ENCODE data around the gene RTKN. TPM values are rescaled to one million over a fixed set of nuclear protein-coding genes. Genes with fewer than 3 reads are reported as not detected.
"Not testable (repeated sequence)": the region's sequence is repeated elsewhere in the genome, so short reads cannot be mapped to it uniquely, and the experiment has no call there.

The RTKN gene
- total RNA-seq, 1 experiment from 2014 or later: 87.1 TPM

DNA sequence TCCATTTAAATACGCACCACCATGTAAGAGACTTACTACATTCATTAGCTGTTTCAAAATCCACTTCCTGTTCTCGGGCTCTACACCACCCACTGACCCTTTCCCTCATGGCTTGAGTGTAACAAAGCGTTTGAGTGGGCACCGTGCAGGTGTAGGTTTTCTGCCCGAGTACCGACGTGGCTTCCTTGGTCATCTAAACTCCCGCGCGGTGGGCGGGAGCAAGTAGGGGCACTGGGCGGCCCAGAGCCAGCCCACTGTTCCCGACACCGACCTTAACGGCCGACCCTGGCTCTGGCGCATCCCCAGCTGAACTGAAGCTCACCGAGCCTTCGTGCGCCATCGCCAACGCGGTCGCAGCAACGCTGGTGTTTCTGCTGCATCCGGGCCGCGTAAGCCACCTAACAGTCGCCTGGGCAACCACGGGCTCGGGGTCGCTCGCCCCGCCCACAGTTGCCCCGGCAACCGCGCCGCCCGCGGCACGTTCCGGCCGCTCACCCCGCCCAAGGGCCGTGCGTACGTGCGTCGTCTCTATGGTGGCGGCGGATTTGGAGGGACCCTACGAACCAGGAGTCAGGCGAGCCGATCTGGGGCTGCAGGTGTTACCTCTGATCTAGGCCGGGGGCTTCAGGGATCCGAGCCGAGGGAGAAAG lies 20.4 kb downstream of the RTKN start, which contains the start of the genes C2orf81 and WDR54:
C2orf81 (minus strand) TSS at position 399 of the 650 bp plus-strand sequence; CDS start at position 340, 59 bp downstream.
WDR54 (plus strand) TSS at position 510 of the 650 bp plus-strand sequence. CDS start 424 bp downstream, outside the sequence.
- no peak within 1 kb of the TSS for H2BK15ac ChIP-seq (ENCODE audit: low read depth, low read length)
- DNase-seq: peak; percentile 95
- no peak within 1 kb of the TSS for H4K5ac ChIP-seq (ENCODE audit: insufficient read length, low read depth, low read length)
- H2BK12ac ChIP-seq (ENCODE audit: insufficient read length, low read depth, low read length): no peak within 1 kb of the TSS
- H2AK5ac ChIP-seq (ENCODE audit: insufficient read length, low read length): no peak within 1 kb of the TSS
- H3K14ac ChIP-seq (ENCODE audit: insufficient read depth, low read length): peak within 1 kb of the TSS; percentile 77
- no peak within 1 kb of the TSS for H4K91ac ChIP-seq (ENCODE audit: insufficient read length, low read depth, low read length)
- H3K79me2 ChIP-seq (ENCODE audit: insufficient read depth, low read length): no peaks in the 10 kb centered on the region
- no peaks in the 10 kb centered on the region for H3K27me3 ChIP-seq (ENCODE audit: insufficient read depth, low read length)
- Mint-ChIP-seq H3K27me3 (ENCODE audit: low read depth) (peaks cover 30% of the 10 kb centered on the region), H3K4me3 (peak within 1 kb of the TSS; percentile 94 to 98), H3K27ac (peak within 1 kb of the TSS; percentile 88 to 99 (median 92)), H3K4me1 (peaks cover 11 to 15% of the 10 kb centered on the region in 2 experiments), H3K9me3 (no peaks in the 10 kb centered on the region; a peak in 1 of 5 replicates), H3K36me3 (ENCODE audit: insufficient read depth in 1 of 3, low read depth in 3 of 3) (peaks cover 10 to 26% (median 21%) of the 10 kb centered on the region in 3 experiments)
- no CpG with 5 or more reads among the region's 57 CpGs for WGBS (ENCODE audit: extremely low coverage, insufficient read length, low lambda C conversion rate)
- H3K18ac ChIP-seq (ENCODE audit: insufficient read length, low read depth, low read length): peak within 1 kb of the TSS; percentile 83
- H3K23ac ChIP-seq (ENCODE audit: insufficient read length, low read depth, low read length): no peak within 1 kb of the TSS
- no peaks in the 10 kb centered on the region for H3K79me1 ChIP-seq (ENCODE audit: insufficient read depth, low read depth, low read length, poor library complexity, severe bottlenecking)
- H4K20me1 ChIP-seq (ENCODE audit: control insufficient read depth, insufficient read depth, insufficient read length): no peaks in the 10 kb centered on the region
- H2AFZ ChIP-seq (ENCODE audit: low read length): peak within 1 kb of the TSS; percentile 34
- H3K9ac ChIP-seq (ENCODE audit: extremely low read depth, insufficient read length, low read length): peak within 1 kb of the TSS; percentile 60
- H3K4ac ChIP-seq (ENCODE audit: low read depth, low read length): no peak within 1 kb of the TSS
- H4K8ac ChIP-seq (replicated peaks; ENCODE audit: insufficient read length, low read depth, low read length): no peak within 1 kb of the TSS
- no peak within 1 kb of the TSS for H2BK20ac ChIP-seq (ENCODE audit: low read depth, low read length, poor library complexity, severe bottlenecking)
- H3K23me2 ChIP-seq (ENCODE audit: insufficient read length, low read depth, low read length, poor library complexity, severe bottlenecking): peaks cover 9% of the 10 kb centered on the region
- no peak within 1 kb of the TSS for H2BK5ac ChIP-seq (ENCODE audit: insufficient read length, low read length)
- peak within 1 kb of the TSS; percentile 52 for H3K4me2 ChIP-seq (ENCODE audit: insufficient read depth, insufficient read length, low read length)
- H2BK120ac ChIP-seq (ENCODE audit: low read depth, low read length, poor library complexity, severe bottlenecking): no peak within 1 kb of the TSS
- no peak within 1 kb of the TSS for H3K56ac ChIP-seq (ENCODE audit: insufficient read length, low read depth, low read length)
- H3K9me3 ChIP-seq (ENCODE audit: control insufficient read depth, low read depth, low read length): no peaks in the 10 kb centered on the region
- no peaks in the 10 kb centered on the region for H3K4me1 ChIP-seq (ENCODE audit: insufficient read depth, low read length)
- no peak for TF ChIP-seq CTCF (conservative IDR thresholded peaks at IDR 0.05)
- no peak within 1 kb of the TSS for H3T11ph ChIP-seq (ENCODE audit: low read length)
- no peak within 1 kb of the TSS for H3K27ac ChIP-seq (ENCODE audit: insufficient read length, low read depth, low read length)

DNA sequence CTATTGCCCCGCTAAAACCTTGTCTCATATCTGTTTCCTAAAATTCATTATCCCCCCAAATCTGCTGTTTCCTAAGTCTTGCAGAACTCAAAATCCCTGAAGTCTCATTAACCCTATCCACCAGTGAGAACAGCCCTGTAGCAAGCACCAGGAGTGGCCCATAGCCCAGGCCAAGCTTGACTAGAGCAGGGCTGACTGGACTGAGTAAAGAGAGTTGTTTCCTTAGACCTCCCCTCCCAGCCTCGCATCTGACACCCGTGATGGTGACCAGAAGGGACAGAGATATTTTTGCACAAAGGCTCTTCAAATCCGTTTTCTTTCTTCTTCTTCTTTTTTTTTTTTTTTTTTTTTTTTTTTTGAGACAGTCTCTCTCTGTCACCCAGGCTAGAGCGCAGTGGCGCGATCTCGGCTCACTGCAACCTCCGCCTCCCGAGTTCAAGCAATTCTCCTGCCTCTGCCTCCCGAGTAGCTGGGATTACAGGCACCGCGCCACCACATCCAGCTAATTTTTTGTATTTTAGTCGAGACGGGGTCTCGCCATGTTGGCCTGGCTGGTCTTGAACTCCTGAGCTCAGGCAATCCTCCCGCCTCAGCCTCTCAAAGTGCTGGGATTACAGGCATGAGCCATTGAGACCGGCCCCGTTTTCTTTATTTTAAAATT lies 21.2 kb downstream of the RTKN start:
- H3K23ac ChIP-seq (ENCODE audit: insufficient read length, low read depth, low read length): not testable (repeated sequence)

More for the DNA sequence above, 21.2 kb downstream of the RTKN start:
- H4K5ac ChIP-seq (ENCODE audit: insufficient read length, low read depth, low read length); H2BK15ac ChIP-seq (ENCODE audit: low read depth, low read length); H3K14ac ChIP-seq (ENCODE audit: insufficient read depth, low read length); H3T11ph ChIP-seq (ENCODE audit: low read length); H3K27ac ChIP-seq (ENCODE audit: insufficient read length, low read depth, low read length); H4K8ac ChIP-seq (replicated peaks; ENCODE audit: insufficient read length, low read depth, low read length); H3K56ac ChIP-seq (ENCODE audit: insufficient read length, low read depth, low read length); H2BK20ac ChIP-seq (ENCODE audit: low read depth, low read length, poor library complexity, severe bottlenecking); DNase-seq; H3K23me2 ChIP-seq (ENCODE audit: insufficient read length, low read depth, low read length, poor library complexity, severe bottlenecking); H3K9me3 Mint-ChIP-seq; H3K4ac ChIP-seq (ENCODE audit: low read depth, low read length); H2BK5ac ChIP-seq (ENCODE audit: insufficient read length, low read length); H4K20me1 ChIP-seq (ENCODE audit: control insufficient read depth, insufficient read depth, insufficient read length); H3K79me1 ChIP-seq (ENCODE audit: insufficient read depth, low read depth, low read length, poor library complexity, severe bottlenecking); H2BK120ac ChIP-seq (ENCODE audit: low read depth, low read length, poor library complexity, severe bottlenecking); H3K27ac Mint-ChIP-seq; H3K79me2 ChIP-seq (ENCODE audit: insufficient read depth, low read length); H3K9ac ChIP-seq (ENCODE audit: extremely low read depth, insufficient read length, low read length); H2BK12ac ChIP-seq (ENCODE audit: insufficient read length, low read depth, low read length); H3K9me3 ChIP-seq (ENCODE audit: control insufficient read depth, low read depth, low read length); H2AFZ ChIP-seq (ENCODE audit: low read length); H4K91ac ChIP-seq (ENCODE audit: insufficient read length, low read depth, low read length); H3K4me1 ChIP-seq (ENCODE audit: insufficient read depth, low read length); H3K27me3 ChIP-seq (ENCODE audit: insufficient read depth, low read length); H2AK5ac ChIP-seq (ENCODE audit: insufficient read length, low read length); H3K18ac ChIP-seq (ENCODE audit: insufficient read length, low read depth, low read length): not testable (repeated sequence)
- H3K4me3 Mint-ChIP-seq: peak overlapping the region; percentile 94 to 98
- WGBS (ENCODE audit: extremely low coverage, insufficient read length, low lambda C conversion rate): no CpG with 5 or more reads among the region's 19 CpGs
- H3K27me3 Mint-ChIP-seq (ENCODE audit: low read depth): peaks cover 30% of the 10 kb centered on the region
- peak overlapping the region; percentile 52 for H3K4me2 ChIP-seq (ENCODE audit: insufficient read depth, insufficient read length, low read length)
- H3K4me1 Mint-ChIP-seq: peaks cover 11 to 22% of the 10 kb centered on the region in 2 experiments
- H3K36me3 Mint-ChIP-seq (ENCODE audit: insufficient read depth in 1 of 3, low read depth in 3 of 3): peaks cover 8 to 20% (median 13%) of the 10 kb centered on the region in 3 experiments
